Parathyroid adenoma (tissue), 2 donors: ENCODE data around the gene OR11A1.

Source experiments
- H2AFZ ChIP-seq: fragments of 300-600 bp; sonication (generic); one replicate; pipeline ENCODE4 v1.7.0; 2017; ENCODE audit warnings: antibody characterized with exemption, mild to moderate bottlenecking
- H3K27ac ChIP-seq: fragments of 300-600 bp; sonication (generic); one replicate; pipeline ENCODE4 v1.7.0; 2017
- H3K27me3 ChIP-seq: fragments of 300-600 bp; sonication (generic); one replicate; pipeline ENCODE4 v1.7.0; 2017; ENCODE audit warnings: low read length; ENCODE audit not compliant: control insufficient read depth, insufficient read depth
- H3K36me3 ChIP-seq: fragments of 300-600 bp; sonication (generic); one replicate; pipeline ENCODE4 v1.7.0; 2017; ENCODE audit warnings: low read length; ENCODE audit not compliant: control insufficient read depth, insufficient read depth
- H3K4me1 ChIP-seq: fragments of 300-600 bp; sonication (generic); one replicate; pipeline ENCODE4 v1.7.0; 2017; ENCODE audit warnings: control low read depth
- H3K4me2 ChIP-seq: fragments of 300-600 bp; sonication (generic); one replicate; pipeline ENCODE4 v1.7.0; 2017; ENCODE audit warnings: low read length
- H3K4me3 ChIP-seq: fragments of 300-600 bp; sonication (generic); one replicate; pipeline ENCODE4 v1.7.0; 2017; ENCODE audit warnings: low read depth, low read length
- H3K79me2 ChIP-seq: fragments of 300-600 bp; sonication (generic); one replicate; pipeline ENCODE4 v1.7.0; 2017; ENCODE audit warnings: control low read depth
- H3K9ac ChIP-seq: fragments of 300-600 bp; sonication (generic); one replicate; pipeline ENCODE4 v1.7.0; 2017; ENCODE audit warnings: mild to moderate bottlenecking
- H3K9me3 ChIP-seq: fragments of 300-600 bp; sonication (generic); one replicate; pipeline ENCODE4 v1.7.0; 2017; ENCODE audit warnings: low read length; ENCODE audit not compliant: control insufficient read depth
- TF ChIP-seq, protein P1 (sequence below): fragments of 300-600 bp; sonication (generic); IDR thresholded peaks from one replicate; pipeline ENCODE4 v1.7.0; 2017; ENCODE audit warnings: antibody characterized with exemption, mild to moderate bottlenecking
- donor health status: primary hyperparathyroidism.

Gene OR11A1, protein sequence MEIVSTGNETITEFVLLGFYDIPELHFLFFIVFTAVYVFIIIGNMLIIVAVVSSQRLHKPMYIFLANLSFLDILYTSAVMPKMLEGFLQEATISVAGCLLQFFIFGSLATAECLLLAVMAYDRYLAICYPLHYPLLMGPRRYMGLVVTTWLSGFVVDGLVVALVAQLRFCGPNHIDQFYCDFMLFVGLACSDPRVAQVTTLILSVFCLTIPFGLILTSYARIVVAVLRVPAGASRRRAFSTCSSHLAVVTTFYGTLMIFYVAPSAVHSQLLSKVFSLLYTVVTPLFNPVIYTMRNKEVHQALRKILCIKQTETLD

DNA sequence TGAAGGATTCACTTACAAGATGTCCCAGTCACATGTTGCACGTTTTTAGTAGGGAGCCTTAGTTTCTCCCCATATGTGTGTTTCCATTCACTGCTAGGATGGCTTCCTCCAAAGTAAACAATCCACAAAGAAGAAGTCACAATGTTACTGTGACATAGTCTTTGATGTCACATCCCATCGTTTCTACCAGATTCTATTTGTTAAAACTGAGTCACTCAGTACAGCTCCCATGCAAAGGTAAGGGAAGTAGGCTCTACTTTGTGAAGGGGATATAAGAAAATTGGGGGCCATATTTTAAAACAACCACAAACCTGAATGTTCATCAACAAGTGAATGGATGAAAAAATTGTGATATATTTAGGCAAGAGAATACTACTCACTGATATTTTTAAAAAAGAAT is at the start of gene OR11A1, which contains the start of gene OR2H1:
Gene OR11A1, minus strand, starts transcription at position 101 of the 400 bp plus-strand sequence. CDS start 29,430 bp downstream, outside the sequence.
Gene OR2H1, plus strand, starts transcription at position 185 of the 400 bp plus-strand sequence. CDS start 4,615 bp downstream, outside the sequence.
- no peaks in the 10 kb centered on the region for H3K79me2 ChIP-seq
- no peaks in the 10 kb centered on the region for H3K4me1 ChIP-seq
- no peak within 1 kb of the TSS for H3K4me2 ChIP-seq
- H3K27me3 ChIP-seq, result no peaks in the 10 kb centered on the region
- no peak within 1 kb of the TSS for H3K9ac ChIP-seq
- H3K4me3 ChIP-seq, result no peak within 1 kb of the TSS
- H3K9me3 ChIP-seq, result no peaks in the 10 kb centered on the region
- H2AFZ ChIP-seq, result no peak within 1 kb of the TSS
- no peak within 1 kb of the TSS for H3K27ac ChIP-seq
- no peaks in the 10 kb centered on the region for H3K36me3 ChIP-seq
- TF ChIP-seq, protein P1, sequence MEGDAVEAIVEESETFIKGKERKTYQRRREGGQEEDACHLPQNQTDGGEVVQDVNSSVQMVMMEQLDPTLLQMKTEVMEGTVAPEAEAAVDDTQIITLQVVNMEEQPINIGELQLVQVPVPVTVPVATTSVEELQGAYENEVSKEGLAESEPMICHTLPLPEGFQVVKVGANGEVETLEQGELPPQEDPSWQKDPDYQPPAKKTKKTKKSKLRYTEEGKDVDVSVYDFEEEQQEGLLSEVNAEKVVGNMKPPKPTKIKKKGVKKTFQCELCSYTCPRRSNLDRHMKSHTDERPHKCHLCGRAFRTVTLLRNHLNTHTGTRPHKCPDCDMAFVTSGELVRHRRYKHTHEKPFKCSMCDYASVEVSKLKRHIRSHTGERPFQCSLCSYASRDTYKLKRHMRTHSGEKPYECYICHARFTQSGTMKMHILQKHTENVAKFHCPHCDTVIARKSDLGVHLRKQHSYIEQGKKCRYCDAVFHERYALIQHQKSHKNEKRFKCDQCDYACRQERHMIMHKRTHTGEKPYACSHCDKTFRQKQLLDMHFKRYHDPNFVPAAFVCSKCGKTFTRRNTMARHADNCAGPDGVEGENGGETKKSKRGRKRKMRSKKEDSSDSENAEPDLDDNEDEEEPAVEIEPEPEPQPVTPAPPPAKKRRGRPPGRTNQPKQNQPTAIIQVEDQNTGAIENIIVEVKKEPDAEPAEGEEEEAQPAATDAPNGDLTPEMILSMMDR, result no peak

GRCh38 chr6:29506446-29507067 is 49.7 kb upstream of the OR11A1 start:
- Histone ChIP-seq H3K9me3 (no peaks in the 10 kb centered on the region), H3K9ac (no peak overlapping the region), H3K79me2 (no peaks in the 10 kb centered on the region), H3K36me3 (no peaks in the 10 kb centered on the region), H3K4me3 (no peak overlapping the region), H3K4me1 (no peaks in the 10 kb centered on the region), H3K27ac (no peak overlapping the region), H3K27me3 (no peaks in the 10 kb centered on the region), H3K4me2 (no peak overlapping the region), H2AFZ (no peak overlapping the region)
- TF ChIP-seq, protein P1, result no peak

DNA sequence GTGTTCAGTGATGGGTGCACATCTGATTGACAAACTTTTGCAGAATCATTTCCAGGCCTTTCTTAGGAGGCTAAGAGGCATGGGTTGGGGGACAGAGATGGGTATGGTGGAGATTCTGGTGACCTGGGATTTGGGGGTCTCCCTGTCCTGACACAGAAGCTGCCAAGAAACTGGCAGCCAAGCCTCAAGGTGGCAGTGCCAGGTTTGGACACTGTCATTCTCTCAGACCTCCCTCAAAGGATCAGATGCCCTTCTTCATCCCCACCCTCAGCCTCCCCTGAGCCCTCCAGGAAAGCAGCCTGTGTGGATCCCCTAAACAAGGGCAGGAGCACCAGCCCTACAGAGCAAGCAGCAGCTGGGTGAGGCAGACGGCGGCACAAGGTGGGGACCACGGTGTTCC is 48.9 kb upstream of the OR11A1 start:
- Histone ChIP-seq H3K27ac (no peak overlapping the region), H3K9ac (no peak overlapping the region), H3K9me3 (no peaks in the 10 kb centered on the region), H3K27me3 (no peaks in the 10 kb centered on the region), H3K79me2 (no peaks in the 10 kb centered on the region), H3K4me2 (no peak overlapping the region), H2AFZ (no peak overlapping the region), H3K4me1 (no peaks in the 10 kb centered on the region), H3K4me3 (no peak overlapping the region), H3K36me3 (no peaks in the 10 kb centered on the region)
- TF ChIP-seq, protein P1, result no peak

GRCh38 chr6:29504961-29505360 is 48.1 kb upstream of the OR11A1 start:
- H3K27ac ChIP-seq, result no peak overlapping the region
- H2AFZ ChIP-seq, result no peak overlapping the region
- no peaks in the 10 kb centered on the region for H3K4me1 ChIP-seq
- H3K27me3 ChIP-seq, result no peaks in the 10 kb centered on the region
- H3K4me3 ChIP-seq, result no peak overlapping the region
- no peaks in the 10 kb centered on the region for H3K79me2 ChIP-seq
- H3K9me3 ChIP-seq, result no peaks in the 10 kb centered on the region
- no peak overlapping the region for H3K9ac ChIP-seq
- H3K36me3 ChIP-seq, result no peaks in the 10 kb centered on the region
- no peak overlapping the region for H3K4me2 ChIP-seq
- TF ChIP-seq, protein P1, result no peak
